ENCODE data around the gene RTP5. TPM values are rescaled to one million over a fixed set of nuclear protein-coding genes. Genes with fewer than 3 reads are reported as not detected.

Gene RTP5
- total and polyA plus RNA-seq, 2 of the 8 experiments (the other 6 are each of a cell fraction or from before 2014, with no cell fraction given): not detected

GRCh38 chr2:241914542-241914941, 45.0 kb downstream of the RTP5 start (continued):
- TF ChIP-seq CHD7 (IDR thresholded peaks at IDR 0.05; ENCODE audit: insufficient replicate concordance, low read length) (no peak), CREB1 (IDR thresholded peaks at IDR 0.05) (no peak), POU5F1 (IDR thresholded peaks at IDR 0.05; ENCODE audit: low read depth, low read length) (no peak), HDAC2 (IDR thresholded peaks at IDR 0.05; ENCODE audit: borderline replicate concordance in 1 of 2, low read depth in 2 of 2, low read length in 2 of 2) (no peak)
